Measurements from ENCODE around the gene MAGI2. TPM values are rescaled to one million over a fixed set of nuclear protein-coding genes. Genes with fewer than 3 reads are reported as not detected.

MAGI2 gene
- total RNA-seq, 2 donors from 2014 or later, result 10.3 to 19.2 TPM

DNA sequence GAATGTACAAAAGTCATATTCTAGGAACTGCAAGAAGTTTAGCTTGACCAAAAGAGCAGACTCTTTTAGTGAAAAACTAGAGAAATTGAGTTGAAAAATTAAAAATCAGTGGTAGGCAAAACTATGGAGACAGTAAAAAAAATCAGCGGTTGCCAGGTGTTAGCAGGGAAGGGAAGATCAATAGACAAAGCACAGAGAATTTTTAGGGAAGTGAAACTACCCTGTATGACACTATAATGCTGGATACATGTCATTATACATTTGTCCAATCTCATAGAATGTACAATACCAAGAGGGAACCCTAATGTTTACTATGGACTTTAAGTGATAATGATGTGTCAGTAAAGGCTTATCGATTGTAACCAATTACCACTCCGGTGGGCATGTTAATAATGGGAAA, 761.9 kb downstream of the MAGI2 start:
- no peaks in the 10 kb centered on the region for H3K9me3 Mint-ChIP-seq
- no peaks in the 10 kb centered on the region for H3K27me3 Mint-ChIP-seq (ENCODE audit: insufficient read depth)
- H3K27ac Mint-ChIP-seq, result no peak overlapping the region
- TF ChIP-seq, protein P1, sequence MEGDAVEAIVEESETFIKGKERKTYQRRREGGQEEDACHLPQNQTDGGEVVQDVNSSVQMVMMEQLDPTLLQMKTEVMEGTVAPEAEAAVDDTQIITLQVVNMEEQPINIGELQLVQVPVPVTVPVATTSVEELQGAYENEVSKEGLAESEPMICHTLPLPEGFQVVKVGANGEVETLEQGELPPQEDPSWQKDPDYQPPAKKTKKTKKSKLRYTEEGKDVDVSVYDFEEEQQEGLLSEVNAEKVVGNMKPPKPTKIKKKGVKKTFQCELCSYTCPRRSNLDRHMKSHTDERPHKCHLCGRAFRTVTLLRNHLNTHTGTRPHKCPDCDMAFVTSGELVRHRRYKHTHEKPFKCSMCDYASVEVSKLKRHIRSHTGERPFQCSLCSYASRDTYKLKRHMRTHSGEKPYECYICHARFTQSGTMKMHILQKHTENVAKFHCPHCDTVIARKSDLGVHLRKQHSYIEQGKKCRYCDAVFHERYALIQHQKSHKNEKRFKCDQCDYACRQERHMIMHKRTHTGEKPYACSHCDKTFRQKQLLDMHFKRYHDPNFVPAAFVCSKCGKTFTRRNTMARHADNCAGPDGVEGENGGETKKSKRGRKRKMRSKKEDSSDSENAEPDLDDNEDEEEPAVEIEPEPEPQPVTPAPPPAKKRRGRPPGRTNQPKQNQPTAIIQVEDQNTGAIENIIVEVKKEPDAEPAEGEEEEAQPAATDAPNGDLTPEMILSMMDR (conservative IDR thresholded peaks at IDR 0.05), result no peak
- WGBS, 2 experiments (ENCODE audit: insufficient coverage in 1 of 2, insufficient read length in 1 of 2), result 93 to 100% methylated on average over 1 to 3 of the region's 3 CpGs
- Histone ChIP-seq H3K36me3 (ENCODE audit: control insufficient read depth, insufficient read depth, low read length) (no peaks in the 10 kb centered on the region), H3K27ac (ENCODE audit: low read depth, low read length) (no peak overlapping the region), H3K9ac (ENCODE audit: extremely low read depth, low read length, poor library complexity, severe bottlenecking) (no peak overlapping the region), H3K9me3 (ENCODE audit: control insufficient read depth, low read length) (no peaks in the 10 kb centered on the region), H3K27me3 (ENCODE audit: control insufficient read depth, insufficient read depth, low read length, poor library complexity, severe bottlenecking) (no peaks in the 10 kb centered on the region), H3K4me1 (ENCODE audit: control insufficient read depth, insufficient read depth, low read length) (no peaks in the 10 kb centered on the region), H3K4me3 (ENCODE audit: low read length) (no peak overlapping the region)
- H3K4me1 Mint-ChIP-seq, result peaks cover 20% of the 10 kb centered on the region
- DNase-seq, result no peak
- H3K4me3 Mint-ChIP-seq, result no peak overlapping the region
- H3K36me3 Mint-ChIP-seq (ENCODE audit: low read depth), result no peaks in the 10 kb centered on the region

DNA sequence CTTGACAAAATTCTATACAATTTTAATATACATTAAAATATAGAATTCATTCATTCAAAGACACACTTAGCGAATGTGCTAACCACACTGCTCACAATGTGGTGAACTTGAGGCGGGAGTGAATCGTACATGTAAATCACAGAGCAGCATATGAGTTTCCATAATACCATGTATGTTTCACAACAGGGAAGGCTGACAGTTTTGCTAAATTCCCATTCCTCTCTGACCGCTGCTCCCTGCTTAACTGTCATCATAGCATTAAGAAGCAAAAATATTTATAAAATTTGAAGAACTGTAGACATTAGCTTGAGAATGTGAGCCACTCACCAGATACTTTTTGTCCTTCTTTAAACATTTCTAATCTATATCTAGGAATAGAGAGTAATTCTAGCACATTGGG, 763.3 kb downstream of the MAGI2 start:
- no peak overlapping the region for H3K4me3 ChIP-seq (ENCODE audit: low read length)
- TF ChIP-seq, protein P1 (conservative IDR thresholded peaks at IDR 0.05), result no peak
- 95 to 100% methylated on average over 1 to 4 of the region's 4 CpGs for WGBS, 2 experiments (ENCODE audit: insufficient coverage in 1 of 2, insufficient read length in 1 of 2)
- H3K9me3 ChIP-seq (ENCODE audit: control insufficient read depth, low read length), result no peaks in the 10 kb centered on the region
- H3K27ac Mint-ChIP-seq, result no peak overlapping the region
- no peak for DNase-seq
- H3K36me3 ChIP-seq (ENCODE audit: control insufficient read depth, insufficient read depth, low read length), result no peaks in the 10 kb centered on the region
- no peaks in the 10 kb centered on the region for H3K36me3 Mint-ChIP-seq (ENCODE audit: low read depth)
- no peaks in the 10 kb centered on the region for H3K9me3 Mint-ChIP-seq
- no peak overlapping the region for H3K9ac ChIP-seq (ENCODE audit: extremely low read depth, low read length, poor library complexity, severe bottlenecking)
- no peak overlapping the region for H3K4me3 Mint-ChIP-seq
- peaks cover 2% of the 10 kb centered on the region for H3K4me1 ChIP-seq (ENCODE audit: control insufficient read depth, insufficient read depth, low read length)
- no peak overlapping the region for H3K27ac ChIP-seq (ENCODE audit: low read depth, low read length)
- H3K4me1 Mint-ChIP-seq, result peaks cover 26% of the 10 kb centered on the region
- H3K27me3 Mint-ChIP-seq (ENCODE audit: insufficient read depth), result peaks cover 6% of the 10 kb centered on the region
- peaks cover 1% of the 10 kb centered on the region for H3K27me3 ChIP-seq (ENCODE audit: control insufficient read depth, insufficient read depth, low read length, poor library complexity, severe bottlenecking)

DNA sequence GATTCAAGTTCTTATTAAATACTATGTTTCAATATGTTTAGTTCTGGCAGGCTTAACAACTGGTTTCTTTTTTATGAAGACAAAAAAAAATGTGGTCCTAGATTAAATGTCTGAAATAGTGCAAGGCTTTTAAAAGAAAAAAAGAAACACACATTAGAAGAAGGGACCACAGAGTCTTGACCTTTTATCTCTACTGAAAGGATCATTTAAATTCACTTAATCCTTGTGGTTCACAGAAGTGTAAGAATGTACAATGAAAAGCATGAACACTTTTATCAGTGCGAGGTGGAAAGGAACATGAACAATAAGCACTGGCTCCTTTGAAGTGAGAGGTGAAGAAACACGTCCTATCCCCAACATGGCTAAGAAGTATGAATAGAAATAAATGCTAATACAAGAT, 765.1 kb downstream of the MAGI2 start:
- H3K27me3 Mint-ChIP-seq (ENCODE audit: insufficient read depth), result peaks cover 21% of the 10 kb centered on the region
- no peak overlapping the region for H3K27ac ChIP-seq (ENCODE audit: low read depth, low read length)
- H3K9me3 Mint-ChIP-seq, result no peaks in the 10 kb centered on the region
- DNase-seq, result no peak
- H3K4me3 ChIP-seq (ENCODE audit: low read length), result no peak overlapping the region
- 57 to 90% methylated on average over 1 to 2 of the region's 2 CpGs for WGBS, 2 experiments (ENCODE audit: insufficient coverage in 1 of 2, insufficient read length in 1 of 2)
- H3K9ac ChIP-seq (ENCODE audit: extremely low read depth, low read length, poor library complexity, severe bottlenecking), result no peak overlapping the region
- no peaks in the 10 kb centered on the region for H3K36me3 ChIP-seq (ENCODE audit: control insufficient read depth, insufficient read depth, low read length)
- H3K36me3 Mint-ChIP-seq (ENCODE audit: low read depth), result no peaks in the 10 kb centered on the region
- H3K27me3 ChIP-seq (ENCODE audit: control insufficient read depth, insufficient read depth, low read length, poor library complexity, severe bottlenecking), result peaks cover 16% of the 10 kb centered on the region
- no peak overlapping the region for H3K4me3 Mint-ChIP-seq
- no peak overlapping the region for H3K27ac Mint-ChIP-seq
- peaks cover 2% of the 10 kb centered on the region for H3K4me1 ChIP-seq (ENCODE audit: control insufficient read depth, insufficient read depth, low read length)
- no peaks in the 10 kb centered on the region for H3K9me3 ChIP-seq (ENCODE audit: control insufficient read depth, low read length)
- TF ChIP-seq, protein P1 (conservative IDR thresholded peaks at IDR 0.05), result no peak
- peaks cover 34% of the 10 kb centered on the region for H3K4me1 Mint-ChIP-seq
